Endothelial cell of umbilical vein (primary cell): ENCODE results near the gene CRKL. TPM values are rescaled to one million over a fixed set of nuclear protein-coding genes. Genes with fewer than 3 reads are reported as not detected.

Experiments used
- BruUV-seq: library from RNA; stranded (reverse); fragments of 400-500 nt; replicated peaks from 2 replicates; lab custom pipeline; 2021; lab: Mats Ljungman, UMichigan
- CTCF ChIA-PET: fragments of 300-600, 350-600 bp; sonication (Branson Sonifier 250); formaldehyde crosslinking; loops from one replicate; lab custom pipeline; 2021; ENCODE audit warnings: antibody characterized with exemption, inconsistent platforms; lab: Charles Lee
- POLR2A ChIA-PET: fragments of 300-600, 350-600 bp; sonication (Branson Sonifier 250); formaldehyde crosslinking; loops from one replicate; lab custom pipeline; 2021; ENCODE audit warnings: antibody characterized with exemption, inconsistent platforms; lab: Charles Lee
- DNase-seq: peaks from one replicate; pipeline ENCODE4 v3.0.0-alpha.2; 2011; ENCODE audit warnings: low read depth, low spot score
- FAIRE-seq: peaks from 2 replicates; lab custom pipeline; 2011; peaks lifted over from hg19 to GRCh38; lab: Jason Lieb, UNC
- H2AFZ ChIP-seq: 2 replicates; pipeline ENCODE4 v1.6.0; 2012; ENCODE audit warnings: low read depth, low read length, control low read depth, inconsistent platforms
- H3K27ac ChIP-seq: 2 replicates; pipeline ENCODE4 v1.5.1; 2011; ENCODE audit warnings: low read depth, mild to moderate bottlenecking, control low read depth, low read length, moderate library complexity; ENCODE audit not compliant: insufficient read depth
- H3K27me3 ChIP-seq, 2 experiments: 2 replicates each; pipeline versions ENCODE4 v1.6.0 to v1.6.1; 2011; ENCODE audit warnings: low read length in 2 of 2, mixed read lengths in 1 of 2; ENCODE audit not compliant: control insufficient read depth in 2 of 2, insufficient read depth in 2 of 2
- H3K36me3 ChIP-seq, 2 experiments: 2 replicates in 1 of 2; 3 replicates in 1 of 2; pipeline ENCODE4 v1.5.1; 2011; ENCODE audit warnings: low read length in 2 of 2, mild to moderate bottlenecking in 1 of 2, moderate library complexity in 1 of 2; ENCODE audit not compliant: control insufficient read depth in 2 of 2, insufficient read depth in 2 of 2; ENCODE audit errors: extremely low read depth in 1 of 2
- H3K4me1 ChIP-seq: 3 replicates; pipeline ENCODE4 v1.5.1; 2011; ENCODE audit warnings: mild to moderate bottlenecking, low read length; ENCODE audit not compliant: control insufficient read depth, insufficient read depth; ENCODE audit errors: extremely low read depth
- H3K4me2 ChIP-seq: 2 replicates; pipeline ENCODE4 v1.6.1; 2011; ENCODE audit warnings: low read length, control low read depth, mixed read lengths; ENCODE audit not compliant: insufficient read depth
- H3K4me3 ChIP-seq, 3 experiments: fragments of 200-600 bp in 1 of 3; sonication (generic), shearing (Covaris generic) in 1 of 3; replicated peaks in 1 of 3; 2 replicates each; pipeline ENCODE4 v1.5.1; 2011 to 2016; ENCODE audit warnings: control low read depth in 3 of 3, low read length in 3 of 3, mild to moderate bottlenecking in 2 of 3, inconsistent platforms in 1 of 3, low read depth in 1 of 3, moderate library complexity in 1 of 3; ENCODE audit not compliant: insufficient read depth in 1 of 3
- H3K79me2 ChIP-seq: 2 replicates; pipeline ENCODE4 v1.6.0; 2012; ENCODE audit warnings: low read length, inconsistent platforms; ENCODE audit not compliant: control insufficient read depth, insufficient read depth
- H3K9ac ChIP-seq: replicated peaks from 2 replicates; pipeline ENCODE3; 2011; ENCODE audit warnings: low read length, control low read depth; ENCODE audit not compliant: insufficient read depth; ENCODE audit errors: extremely low read depth
- H3K9me1 ChIP-seq: replicated peaks from 3 replicates; pipeline ENCODE4 v1.6.0; 2011; ENCODE audit warnings: mild to moderate bottlenecking, low read length; ENCODE audit not compliant: control insufficient read depth, insufficient read depth; ENCODE audit errors: extremely low read depth
- H3K9me3 ChIP-seq: replicated peaks from 2 replicates; pipeline ENCODE4 v1.5.1; 2012; ENCODE audit warnings: low read length, inconsistent platforms; ENCODE audit not compliant: control insufficient read depth, insufficient read depth
- H4K20me1 ChIP-seq: replicated peaks from 2 replicates; pipeline ENCODE3; 2011; ENCODE audit warnings: mild to moderate bottlenecking, low read length; ENCODE audit not compliant: control insufficient read depth, insufficient read depth; ENCODE audit errors: extremely low read depth
- CTCF ChIP-seq, 2 donors: IDR thresholded peaks; 1 replicate in 1 of 2; 2 replicates in 1 of 2; pipeline ENCODE4 v1.5.1; 2011; ENCODE audit warnings: low read length in 2 of 2, mild to moderate bottlenecking in 2 of 2, moderate library complexity in 2 of 2, control low read depth in 1 of 2, inconsistent platforms in 1 of 2, low read depth in 1 of 2; ENCODE audit not compliant: insufficient read depth in 1 of 2; ENCODE audit errors: extremely low read depth in 1 of 2
- EZH2 ChIP-seq: IDR thresholded peaks from 2 replicates; pipeline ENCODE4 v1.6.1; 2012; ENCODE audit warnings: borderline replicate concordance, low read depth, mild to moderate bottlenecking, moderate library complexity, low read length, inconsistent platforms; ENCODE audit not compliant: severe bottlenecking
- FOS ChIP-seq: IDR thresholded peaks from 2 replicates; pipeline ENCODE4 v1.6.1; 2011; ENCODE audit warnings: mild to moderate bottlenecking, low read length, moderate library complexity, borderline replicate concordance; ENCODE audit not compliant: insufficient read depth
- GATA2 ChIP-seq: IDR thresholded peaks from 2 replicates; pipeline ENCODE4 v1.7.0; 2011; ENCODE audit warnings: low read depth, mild to moderate bottlenecking, moderate library complexity, mixed read lengths, low read length; ENCODE audit not compliant: insufficient read length, insufficient read depth
- JUN ChIP-seq: IDR thresholded peaks from 2 replicates; pipeline ENCODE4 v1.6.1; 2011; ENCODE audit warnings: borderline replicate concordance, low read depth; ENCODE audit not compliant: insufficient read length, insufficient read depth
- MAX ChIP-seq: IDR thresholded peaks from 2 replicates; pipeline ENCODE4 v1.6.1; 2011; ENCODE audit not compliant: insufficient read depth, insufficient read length
- MYC ChIP-seq: IDR thresholded peaks from one replicate; pipeline ENCODE4 v1.6.1; 2011; ENCODE audit warnings: mild to moderate bottlenecking, low read depth, low read length
- POLR2A ChIP-seq: IDR thresholded peaks from 2 replicates; pipeline ENCODE4 v1.6.1; 2012; ENCODE audit warnings: low read depth, mild to moderate bottlenecking, control low read depth, low read length
- POLR2AphosphoS5 ChIP-seq: IDR thresholded peaks from 2 replicates; pipeline ENCODE4 v1.6.1; 2012; ENCODE audit warnings: low read depth, mild to moderate bottlenecking, control low read depth, low read length, moderate library complexity; ENCODE audit not compliant: insufficient read depth
- dilution Hi-C: fragments of 300-500 bp; cut with MboI; formaldehyde crosslinking; loops from one replicate; pipeline ENCODE4 v1.15.0; 2019; ENCODE audit warnings: low sequenced_read_pairs; ENCODE audit not compliant: extremely low pct_ligation_motif_present
- intact Hi-C: fragments of 100-400 bp; cut with micrococcal nuclease; formaldehyde crosslinking; loops from one replicate; pipeline ENCODE4 v1.10.0; 2022
- polyA plus RNA-seq, 4 experiments: library from polyadenylated mRNA; depleted of rRNA in 3 of 4; stranded (reverse) in 3 of 4; unstranded in 1 of 4; fragments of >200 nt; gene quantifications; 2 replicates each; pipeline versions ENCODE4 v1.2.1 to v1.2.3, GENCODE V29; 2011 to 2012; ENCODE audit warnings: missing spikeins in 1 of 4
- total RNA-seq: library from RNA; stranded (reverse); gene quantifications from 2 replicates; pipeline ENCODE4 v1.2.3, GENCODE V29; 2021

Gene CRKL
- total and polyA plus RNA-seq, 2 donors (not counting 3 experiments of a cell fraction or from before 2014, with no cell fraction given), result 18.0 to 50.6 TPM

GRCh38 chr22:20999350-21000206 is 82.4 kb downstream of the CRKL start:
- Histone ChIP-seq H3K79me2 (peaks cover 20% of the 10 kb centered on the region), H4K20me1 (no peaks in the 10 kb centered on the region), H3K4me2 (no peak overlapping the region), H3K9me1 (no peaks in the 10 kb centered on the region), H3K4me1 (peaks cover 22% of the 10 kb centered on the region), H3K27me3 (no peaks in the 10 kb centered on the region), H3K27ac (no peak overlapping the region), H3K36me3 (peaks cover 5 to 16% of the 10 kb centered on the region in 2 experiments), H2AFZ (no peak overlapping the region), H3K9ac (no peak overlapping the region), H3K4me3 (no peak overlapping the region), H3K9me3 (no peaks in the 10 kb centered on the region)
- TF ChIP-seq POLR2A (peak; percentile 40), GATA2 (no peak)
- intact Hi-C loops, result loop anchor here (2.0 to 5.0 kb wide), 2 partner anchors 83 to 112 kb away; partner anchors contain the start of gene CRKL
- dilution Hi-C loops, result no loop called here
- POLR2A ChIA-PET, result interaction anchor here (0.8 to 1.5 kb wide), 2 partner anchors 17 to 18 kb away, joined by 3 to 6 read pairs; partner anchors contain the start of gene LZTR1
- FAIRE-seq, result no peak
- CTCF ChIA-PET, result interaction anchor here (1.4 kb wide), 1 partner anchor 17 kb away, joined by 3 read pairs; the partner anchor contains the start of gene LZTR1
- BruUV-seq, result no TSS peak
- DNase-seq, result no peak

- BruUV-seq, result no TSS peak
- Histone ChIP-seq H3K27ac (peak overlapping the region; percentile 88), H4K20me1 (no peaks in the 10 kb centered on the region), H3K9me3 (no peaks in the 10 kb centered on the region), H3K36me3 (peaks cover 5 to 12% of the 10 kb centered on the region in 2 experiments), H3K4me2 (peak overlapping the region; percentile 81), H3K9me1 (no peaks in the 10 kb centered on the region), H3K4me1 (peaks cover 22% of the 10 kb centered on the region), H3K79me2 (peaks cover 20% of the 10 kb centered on the region), H2AFZ (no peak overlapping the region), H3K4me3 (peak overlapping the region; percentile 42 to 86 (median 77)), H3K9ac (peak overlapping the region; percentile 88), H3K27me3 (no peaks in the 10 kb centered on the region)
- TF ChIP-seq FOS (no peak), MAX (no peak), MYC (no peak), CTCF (IDR thresholded peaks at IDR 0.05; ENCODE audit: extremely low read depth in 1 of 2, insufficient read depth in 1 of 2, low read depth in 1 of 2, low read length in 2 of 2) (no peak), GATA2 (no peak), POLR2A (no peak), JUN (no peak), POLR2AphosphoS5 (no peak), EZH2 (no peak)
- intact Hi-C loops (loop anchor here (2.0 to 5.0 kb wide), 2 partner anchors 84 to 113 kb away; partner anchors contain the start of gene CRKL), dilution Hi-C loops (no loop called here)
- no peak for DNase-seq
- CTCF ChIA-PET, result interaction anchor here (1.4 to 2.8 kb wide), 2 partner anchors 18 kb away, joined by 3 to 19 read pairs; partner anchors contain the start of gene LZTR1
- no peak for FAIRE-seq
- POLR2A ChIA-PET, result interaction anchor here (0.6 to 0.8 kb wide), 2 partner anchors 18 to 114 kb away, joined by 3 to 7 read pairs; partner anchors contain the start of gene LZTR1
Observed at GRCh38 chr22:21000207-21000986, 83.2 kb downstream of the CRKL start.
